ENCODE results near the gene SLC5A9.

DNA sequence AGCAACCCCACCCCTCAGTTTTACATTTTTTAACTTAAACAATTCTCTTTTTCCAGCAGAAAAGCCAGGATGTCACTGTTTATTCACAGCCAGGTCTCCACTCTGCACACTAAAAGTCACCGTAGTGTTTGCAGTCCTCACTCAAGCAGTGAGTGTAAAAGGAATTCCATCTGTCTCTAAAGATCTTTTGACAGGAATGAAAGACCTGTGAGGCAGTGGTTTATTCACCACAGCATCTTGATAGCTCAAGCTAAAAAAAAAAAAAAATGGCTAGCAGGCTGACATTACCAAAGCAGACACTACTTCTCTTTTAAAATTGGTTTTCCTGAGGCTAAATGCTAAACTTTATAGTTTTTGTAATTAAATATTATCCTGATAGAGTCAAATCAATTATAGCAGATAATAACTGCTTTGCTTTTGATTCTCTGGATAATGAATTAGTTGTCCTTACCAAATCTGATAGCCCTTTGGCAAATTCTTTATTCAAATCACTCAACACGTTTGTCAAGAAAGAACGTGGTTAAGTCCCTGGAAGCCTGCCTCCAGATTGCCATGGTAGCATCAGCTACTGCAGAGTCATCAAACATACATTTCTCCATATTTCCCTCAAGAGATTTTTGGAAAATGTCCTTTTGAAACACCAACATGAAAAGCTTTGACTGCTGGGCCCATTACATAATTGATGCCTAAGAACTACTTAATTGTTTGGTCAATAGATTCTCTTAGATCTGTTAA lies 22.2 kb upstream of the SLC5A9 start:
- TF ChIP-seq, protein P1, sequence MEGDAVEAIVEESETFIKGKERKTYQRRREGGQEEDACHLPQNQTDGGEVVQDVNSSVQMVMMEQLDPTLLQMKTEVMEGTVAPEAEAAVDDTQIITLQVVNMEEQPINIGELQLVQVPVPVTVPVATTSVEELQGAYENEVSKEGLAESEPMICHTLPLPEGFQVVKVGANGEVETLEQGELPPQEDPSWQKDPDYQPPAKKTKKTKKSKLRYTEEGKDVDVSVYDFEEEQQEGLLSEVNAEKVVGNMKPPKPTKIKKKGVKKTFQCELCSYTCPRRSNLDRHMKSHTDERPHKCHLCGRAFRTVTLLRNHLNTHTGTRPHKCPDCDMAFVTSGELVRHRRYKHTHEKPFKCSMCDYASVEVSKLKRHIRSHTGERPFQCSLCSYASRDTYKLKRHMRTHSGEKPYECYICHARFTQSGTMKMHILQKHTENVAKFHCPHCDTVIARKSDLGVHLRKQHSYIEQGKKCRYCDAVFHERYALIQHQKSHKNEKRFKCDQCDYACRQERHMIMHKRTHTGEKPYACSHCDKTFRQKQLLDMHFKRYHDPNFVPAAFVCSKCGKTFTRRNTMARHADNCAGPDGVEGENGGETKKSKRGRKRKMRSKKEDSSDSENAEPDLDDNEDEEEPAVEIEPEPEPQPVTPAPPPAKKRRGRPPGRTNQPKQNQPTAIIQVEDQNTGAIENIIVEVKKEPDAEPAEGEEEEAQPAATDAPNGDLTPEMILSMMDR (IDR thresholded peaks at IDR 0.05) = no peak
- no peak for TF ChIP-seq POLR2A (IDR thresholded peaks at IDR 0.05)
- no peak for TF ChIP-seq POLR2AphosphoS5 (IDR thresholded peaks at IDR 0.05)
- no peak for TF ChIP-seq EP300 (IDR thresholded peaks at IDR 0.05)
